Keratinocyte (primary cell): ENCODE data around the gene MCEE. TPM values are rescaled to one million over a fixed set of nuclear protein-coding genes. Genes with fewer than 3 reads are reported as not detected.

ENCODE experiments used
- DNase-seq: peaks from one replicate; pipeline ENCODE4 v3.0.0-alpha.2; 2011; ENCODE audit warnings: low read depth, missing footprints, low spot score
- FAIRE-seq: peaks from 2 replicates; lab custom pipeline; 2011; peaks lifted over from hg19 to GRCh38; lab: Jason Lieb, UNC
- H2AFZ ChIP-seq: 2 replicates; pipeline ENCODE4 v1.6.0; 2012; ENCODE audit warnings: low read length, control low read depth, inconsistent platforms; ENCODE audit not compliant: control insufficient read depth
- H3K27ac ChIP-seq: 2 replicates; pipeline ENCODE4 v1.5.1; 2011; ENCODE audit warnings: low read length; ENCODE audit not compliant: control insufficient read depth, insufficient read depth
- H3K27me3 ChIP-seq: 3 replicates; pipeline ENCODE4 v1.6.0; 2011; ENCODE audit warnings: low read length; ENCODE audit not compliant: control insufficient read depth, insufficient read depth; ENCODE audit errors: extremely low read depth
- H3K36me3 ChIP-seq, 2 experiments: 2 replicates in 1 of 2; 3 replicates in 1 of 2; pipeline ENCODE4 v1.5.1; 2011; ENCODE audit warnings: low read length in 2 of 2, mild to moderate bottlenecking in 1 of 2; ENCODE audit not compliant: control insufficient read depth in 2 of 2, insufficient read depth in 2 of 2; ENCODE audit errors: extremely low read depth in 1 of 2
- H3K4me1 ChIP-seq: 3 replicates; pipeline ENCODE4 v1.5.1; 2011; ENCODE audit warnings: low read length; ENCODE audit not compliant: control insufficient read depth, insufficient read depth; ENCODE audit errors: extremely low read depth
- H3K4me2 ChIP-seq: 3 replicates; pipeline ENCODE4 v1.6.0; 2011; ENCODE audit warnings: low read depth, low read length; ENCODE audit not compliant: control insufficient read depth, insufficient read depth; ENCODE audit errors: extremely low read depth
- H3K4me3 ChIP-seq, 3 experiments: fragments of 200-600 bp in 1 of 3; sonication (generic) in 1 of 3; 2 replicates in 2 of 3; 3 replicates in 1 of 3; pipeline ENCODE4 v1.5.1; 2011 to 2016; ENCODE audit warnings: low read length in 3 of 3, mild to moderate bottlenecking in 3 of 3, control low read depth in 2 of 3, inconsistent platforms in 1 of 3, low read depth in 1 of 3, mixed read lengths in 1 of 3, mixed run types in 1 of 3, moderate library complexity in 1 of 3; ENCODE audit not compliant: control insufficient read depth in 2 of 3, insufficient read depth in 2 of 3; ENCODE audit errors: extremely low read depth in 1 of 3
- H3K79me2 ChIP-seq: 2 replicates; pipeline ENCODE4 v1.6.0; 2012; ENCODE audit warnings: low read length; ENCODE audit not compliant: control insufficient read depth, insufficient read depth
- H3K9ac ChIP-seq: 3 replicates; pipeline ENCODE4 v1.6.0; 2011; ENCODE audit warnings: low read length; ENCODE audit not compliant: control insufficient read depth, insufficient read depth; ENCODE audit errors: extremely low read depth
- H3K9me1 ChIP-seq: 3 replicates; pipeline ENCODE4 v1.6.0; 2011; ENCODE audit warnings: low read length; ENCODE audit not compliant: control insufficient read depth, insufficient read depth; ENCODE audit errors: extremely low read depth
- H3K9me3 ChIP-seq: 2 replicates; pipeline ENCODE4 v1.5.1; 2012; ENCODE audit warnings: low read depth, low read length; ENCODE audit not compliant: control insufficient read depth
- H4K20me1 ChIP-seq: 3 replicates; pipeline ENCODE4 v1.6.0; 2011; ENCODE audit warnings: low read length; ENCODE audit not compliant: control insufficient read depth, insufficient read depth; ENCODE audit errors: extremely low read depth
- EZH2 ChIP-seq: IDR thresholded peaks from one replicate; pipeline ENCODE4 v1.6.1; 2012; ENCODE audit warnings: inconsistent platforms, mild to moderate bottlenecking, low read length, moderate library complexity
- dilution Hi-C: fragments of 300-500 bp; cut with MboI; formaldehyde crosslinking; loops from one replicate; pipeline ENCODE4 v1.7.0; 2020; ENCODE audit warnings: low sequenced_read_pairs; ENCODE audit not compliant: extremely low pct_ligation_motif_present
- polyA plus RNA-seq, 5 experiments: library from polyadenylated mRNA; depleted of rRNA in 3 of 5; stranded (reverse) in 3 of 5; stranded (forward) in 1 of 5; unstranded in 1 of 5; fragments of >200 nt; gene quantifications; 1 replicate in 1 of 5; 2 replicates in 3 of 5; 3 replicates in 1 of 5; pipeline versions ENCODE4 v1.2.1 to v1.2.3, GENCODE V29; 2011 to 2012; ENCODE audit warnings: missing spikeins in 2 of 5, low read depth in 1 of 5, low replicate concordance in 1 of 5
- TF ChIP-seq, protein P1 (sequence below), 3 experiments: IDR thresholded peaks in 1 of 3; conservative IDR thresholded peaks in 1 of 3; optimal IDR thresholded peaks in 1 of 3; 2 replicates in 2 of 3; 3 replicates in 1 of 3; pipeline versions ENCODE3 to v1.5.1; 2011; ENCODE audit warnings: low read length in 3 of 3, mild to moderate bottlenecking in 3 of 3, moderate library complexity in 2 of 3, control low read depth in 1 of 3, inconsistent platforms in 1 of 3; ENCODE audit not compliant: insufficient read depth in 2 of 3; ENCODE audit errors: extremely low read depth in 1 of 3

Gene MCEE
- polyA plus RNA-seq, 1 donor (not counting 4 experiments of a cell fraction or from before 2014, with no cell fraction given) = 7.4 TPM

- Histone ChIP-seq H3K4me3 (no peak overlapping the region), H3K27ac (no peak overlapping the region), H2AFZ (peak overlapping the region; percentile 70), H3K9me3 (no peaks in the 10 kb centered on the region), H3K36me3 (no peaks in the 10 kb centered on the region), H3K9ac (no peak overlapping the region), H3K79me2 (no peaks in the 10 kb centered on the region), H3K4me1 (peaks cover 29% of the 10 kb centered on the region), H3K9me1 (no peaks in the 10 kb centered on the region), H4K20me1 (no peaks in the 10 kb centered on the region), H3K27me3 (no peaks in the 10 kb centered on the region), H3K4me2 (peak overlapping the region; percentile 57)
- DNase-seq (no peak), FAIRE-seq (peak; percentile 49)
- TF ChIP-seq EZH2 = no peak
- TF ChIP-seq, protein P1, sequence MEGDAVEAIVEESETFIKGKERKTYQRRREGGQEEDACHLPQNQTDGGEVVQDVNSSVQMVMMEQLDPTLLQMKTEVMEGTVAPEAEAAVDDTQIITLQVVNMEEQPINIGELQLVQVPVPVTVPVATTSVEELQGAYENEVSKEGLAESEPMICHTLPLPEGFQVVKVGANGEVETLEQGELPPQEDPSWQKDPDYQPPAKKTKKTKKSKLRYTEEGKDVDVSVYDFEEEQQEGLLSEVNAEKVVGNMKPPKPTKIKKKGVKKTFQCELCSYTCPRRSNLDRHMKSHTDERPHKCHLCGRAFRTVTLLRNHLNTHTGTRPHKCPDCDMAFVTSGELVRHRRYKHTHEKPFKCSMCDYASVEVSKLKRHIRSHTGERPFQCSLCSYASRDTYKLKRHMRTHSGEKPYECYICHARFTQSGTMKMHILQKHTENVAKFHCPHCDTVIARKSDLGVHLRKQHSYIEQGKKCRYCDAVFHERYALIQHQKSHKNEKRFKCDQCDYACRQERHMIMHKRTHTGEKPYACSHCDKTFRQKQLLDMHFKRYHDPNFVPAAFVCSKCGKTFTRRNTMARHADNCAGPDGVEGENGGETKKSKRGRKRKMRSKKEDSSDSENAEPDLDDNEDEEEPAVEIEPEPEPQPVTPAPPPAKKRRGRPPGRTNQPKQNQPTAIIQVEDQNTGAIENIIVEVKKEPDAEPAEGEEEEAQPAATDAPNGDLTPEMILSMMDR (optimal IDR thresholded peaks at IDR 0.05 in 1 of 3, IDR thresholded peaks at IDR 0.05 in 1 of 3, conservative IDR thresholded peaks at IDR 0.05 in 1 of 3; ENCODE audit: extremely low read depth in 1 of 3, insufficient read depth in 2 of 3, low read length in 3 of 3) = no peak
- dilution Hi-C loops = no loop called here
These were observed 65.9 kb downstream of the MCEE start for GRCh38 chr2:71064110-71064611.

- FAIRE-seq (no peak), DNase-seq (no peak)
- Histone ChIP-seq H3K27me3 (no peaks in the 10 kb centered on the region), H3K4me1 (peaks cover 25% of the 10 kb centered on the region), H3K27ac (no peak overlapping the region), H4K20me1 (no peaks in the 10 kb centered on the region), H3K36me3 (no peaks in the 10 kb centered on the region), H3K9ac (no peak overlapping the region), H3K79me2 (no peaks in the 10 kb centered on the region), H2AFZ (no peak overlapping the region), H3K4me2 (no peak overlapping the region), H3K4me3 (no peak overlapping the region), H3K9me1 (no peaks in the 10 kb centered on the region), H3K9me3 (no peaks in the 10 kb centered on the region)
- dilution Hi-C loops = no loop called here
- no peak for TF ChIP-seq EZH2
- TF ChIP-seq, protein P1 (optimal IDR thresholded peaks at IDR 0.05 in 1 of 3, IDR thresholded peaks at IDR 0.05 in 1 of 3, conservative IDR thresholded peaks at IDR 0.05 in 1 of 3; ENCODE audit: extremely low read depth in 1 of 3, insufficient read depth in 2 of 3, low read length in 3 of 3) = no peak
These were observed 66.8 kb downstream of the MCEE start for GRCh38 chr2:71063216-71063615.
